Activated CD4-positive, CD25-positive, alpha-beta regulatory T cell (primary cell): Measurements from ENCODE around the gene IRF6.

ENCODE experiments used
- DNase-seq, 4 experiments: peaks; one replicate each; lab custom pipeline; 2025; lab: John Stamatoyannopoulos, UW

IRF6 gene

GRCh38 chr1:209759829-209760359 lies 46.0 kb downstream of the IRF6 start:
- DNase-seq = no peak

DNA sequence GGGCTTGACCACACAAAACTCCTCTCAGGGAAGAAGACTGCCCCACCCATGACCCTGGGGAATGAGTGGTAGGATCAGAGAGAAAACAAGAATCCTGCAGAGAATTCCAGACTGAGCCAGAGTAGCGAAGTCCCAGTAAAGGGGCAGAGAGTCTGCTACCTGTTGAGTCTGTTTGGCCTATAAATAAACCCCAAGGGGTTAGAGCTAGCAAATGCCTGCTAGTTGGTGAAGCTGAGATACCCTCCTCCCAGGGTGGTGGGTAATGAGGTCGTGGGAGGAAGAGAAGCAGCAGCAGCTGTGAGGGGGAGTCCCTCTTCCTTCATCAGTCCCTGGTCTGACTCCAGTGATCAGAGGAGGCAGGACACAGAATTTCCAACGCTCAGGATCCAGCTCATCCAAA lies 47.5 kb downstream of the IRF6 start:
- DNase-seq = no peak

GRCh38 chr1:209756615-209757445 lies 49.1 kb downstream of the IRF6 start:
- DNase-seq = no peak

DNA sequence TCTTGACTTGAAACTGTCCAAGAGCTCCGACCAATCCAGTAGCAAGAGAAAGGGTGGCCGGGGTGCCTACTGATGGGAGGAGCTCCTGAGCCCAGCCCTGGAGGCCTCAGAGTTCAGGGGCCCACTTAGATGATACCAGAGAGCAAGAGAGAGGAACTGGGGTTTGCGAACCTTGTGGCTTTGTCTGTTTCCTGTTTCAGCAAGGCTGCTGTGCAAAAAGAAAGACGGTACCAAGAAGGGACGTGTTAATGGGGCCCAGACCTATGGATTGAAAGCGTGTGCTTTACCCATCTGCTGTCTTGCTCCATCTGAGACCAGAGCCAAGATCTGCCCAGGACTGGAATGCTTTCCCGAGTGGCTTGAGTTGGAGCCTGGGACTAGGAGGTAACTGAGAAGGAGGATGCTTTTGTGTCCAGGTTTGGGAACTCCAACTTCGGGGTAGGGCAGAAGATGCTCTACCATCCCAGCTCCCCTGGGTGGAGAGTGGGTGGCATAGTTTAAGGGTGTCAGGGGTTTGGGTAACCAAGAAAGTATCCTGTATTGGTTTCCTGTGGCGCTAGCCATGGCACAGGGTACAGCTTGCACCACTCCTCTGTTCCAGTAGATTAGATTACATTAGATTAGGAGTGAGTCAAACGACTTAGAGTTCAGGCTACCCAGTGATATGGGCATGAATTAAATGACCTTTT lies 49.9 kb downstream of the IRF6 start, which contains the start of gene TRAF3IP3:
Gene TRAF3IP3, plus strand, starts transcription at position 128 of the 689 bp plus-strand sequence. CDS start 3,987 bp downstream, outside the sequence.
- DNase-seq = peak; percentile 23 to 59 (median 56)

GRCh38 chr1:209755256-209755655 lies 50.7 kb downstream of the IRF6 start:
- DNase-seq = no peak

DNA sequence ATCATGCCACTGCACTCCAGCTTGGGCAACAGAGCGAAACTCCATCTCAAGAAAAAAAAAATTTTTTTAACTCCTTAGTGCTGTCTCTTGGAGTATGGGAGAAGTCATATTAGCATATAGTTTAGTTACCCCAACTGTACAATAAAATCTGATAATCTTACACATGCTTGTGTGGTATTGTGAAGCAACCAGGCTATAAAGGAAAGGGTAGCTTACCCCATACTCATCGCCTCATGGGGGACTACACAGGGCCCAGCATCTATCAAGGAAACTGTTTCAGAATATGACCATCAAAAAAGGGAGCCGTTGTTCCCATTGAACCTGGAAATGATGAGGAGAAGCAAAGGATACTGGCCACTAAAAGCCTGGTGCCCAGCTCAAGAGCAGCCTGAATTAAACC lies 53.1 kb downstream of the IRF6 start:
- DNase-seq = no peak

GRCh38 chr1:209751627-209752231 lies 54.2 kb downstream of the IRF6 start:
- DNase-seq = no peak

DNA sequence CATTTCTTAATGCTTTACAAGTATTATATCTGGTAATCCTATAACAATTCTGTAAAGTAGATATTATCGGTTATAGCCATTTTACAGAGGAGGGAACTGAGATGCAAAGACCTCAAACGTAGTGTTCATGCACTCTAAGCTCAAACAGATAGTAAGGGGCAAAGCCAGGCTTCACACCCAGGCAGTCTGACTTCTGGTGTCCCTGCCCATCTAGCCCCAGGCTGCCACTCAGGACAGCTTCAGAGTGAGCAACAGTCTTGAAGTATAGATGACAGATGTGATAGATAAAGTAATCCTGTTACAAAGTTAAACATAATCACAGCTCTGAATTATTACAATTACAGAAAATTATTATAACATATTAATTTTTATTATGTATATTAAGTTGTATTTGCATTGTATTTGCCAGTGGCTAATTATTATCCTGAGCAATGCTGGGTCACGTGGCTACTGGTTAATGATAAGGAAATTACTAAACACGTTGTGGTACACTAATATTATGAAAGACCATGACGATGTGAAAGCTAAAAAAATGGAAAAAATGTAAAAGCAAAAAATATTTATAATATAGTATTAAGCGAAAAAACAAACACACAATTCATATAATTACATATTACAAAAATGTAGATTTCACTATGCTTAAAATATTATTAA lies 56.1 kb downstream of the IRF6 start:
- DNase-seq = no peak

- no peak for DNase-seq
Measured at GRCh38 chr1:209749205-209749604, 56.7 kb downstream of the IRF6 start.

- DNase-seq = no peak
Measured at GRCh38 chr1:209748620-209749019, 57.3 kb downstream of the IRF6 start.

- peak; percentile 61 to 79 (median 67) for DNase-seq
Measured at GRCh38 chr1:209747580-209748262, 58.2 kb downstream of the IRF6 start.

DNA sequence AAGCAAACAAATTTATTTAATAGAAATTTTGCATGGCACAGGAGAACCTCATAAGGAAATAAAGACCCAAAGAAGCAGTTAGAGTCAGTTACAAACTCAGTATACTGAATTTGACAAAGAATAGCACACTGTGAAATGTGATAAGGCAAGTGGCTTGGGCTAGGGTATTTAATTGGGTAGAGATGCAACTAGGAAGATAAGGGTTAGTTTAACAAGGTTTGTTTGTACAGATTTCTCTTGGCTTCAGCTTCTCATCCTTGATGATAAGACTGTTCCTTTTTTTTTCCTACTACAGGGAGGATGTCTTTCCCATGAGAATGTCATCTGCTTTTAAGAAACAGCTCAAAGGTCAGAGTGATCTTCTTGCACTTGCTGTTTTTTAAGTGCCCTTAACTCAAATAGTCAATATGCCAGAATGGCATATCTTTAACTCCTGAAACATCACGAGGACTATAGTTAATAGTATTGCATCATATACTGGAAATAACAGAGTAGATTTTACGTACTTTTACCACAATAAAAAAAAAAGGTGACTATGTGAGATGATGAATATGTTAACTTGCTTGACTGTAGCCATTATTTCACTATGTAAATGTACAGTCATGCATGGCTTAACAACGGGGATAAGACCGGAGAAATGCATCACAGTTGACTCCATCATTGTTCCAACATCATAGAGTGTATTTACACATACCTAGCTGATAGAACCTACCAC lies 59.3 kb downstream of the IRF6 start:
- no peak for DNase-seq

DNA sequence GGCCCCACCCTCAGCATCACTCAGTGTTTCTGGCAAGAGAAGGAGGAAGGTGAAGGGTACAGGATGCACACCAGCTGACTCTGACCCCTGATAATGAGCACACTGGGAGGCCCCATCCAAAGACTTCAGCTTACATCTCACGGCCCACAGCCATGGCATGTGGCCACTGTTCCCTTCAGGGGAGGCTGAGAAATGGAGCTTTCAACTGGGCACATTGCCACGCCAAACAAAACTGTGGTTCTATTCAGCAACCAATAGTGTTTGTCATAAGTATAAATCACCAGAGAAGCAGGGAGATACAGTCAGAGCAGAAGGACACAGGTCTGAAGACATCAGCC lies 62.8 kb downstream of the IRF6 start:
- no peak for DNase-seq

DNA sequence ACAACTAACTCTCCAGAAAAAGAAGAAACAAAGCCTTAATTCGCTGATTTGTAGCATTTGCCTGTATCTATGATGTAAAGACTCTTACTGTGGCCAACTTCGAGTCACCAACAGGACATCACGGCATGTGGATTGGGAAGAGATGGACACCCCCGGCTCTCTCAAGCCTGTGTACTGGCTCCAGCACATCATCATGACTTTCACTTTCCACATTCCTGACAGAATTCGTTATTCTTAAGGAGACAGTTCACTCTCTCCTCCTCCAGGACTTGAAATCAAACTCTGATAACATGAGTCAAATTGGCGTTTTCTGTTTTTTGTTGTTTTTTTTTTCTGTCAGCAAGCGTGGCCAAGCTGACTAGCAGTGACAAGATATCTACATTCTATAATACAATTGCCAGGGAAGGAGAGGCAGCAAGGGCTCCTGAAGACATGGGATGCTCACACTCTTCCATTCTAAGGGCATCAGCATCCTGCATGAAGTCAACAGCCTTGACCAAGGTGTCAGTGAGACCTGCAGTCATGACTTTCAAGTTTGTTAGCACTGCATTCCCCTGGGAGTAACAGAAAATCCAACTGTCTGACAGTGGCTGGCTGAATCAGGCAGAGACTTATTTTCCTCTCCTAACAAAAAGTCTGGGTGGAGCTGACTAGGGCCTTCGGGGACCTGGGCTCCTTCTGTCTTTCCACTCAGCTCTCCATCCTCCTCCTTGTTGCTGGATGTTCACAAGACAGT lies 63.4 kb downstream of the IRF6 start:
- DNase-seq = no peak

DNA sequence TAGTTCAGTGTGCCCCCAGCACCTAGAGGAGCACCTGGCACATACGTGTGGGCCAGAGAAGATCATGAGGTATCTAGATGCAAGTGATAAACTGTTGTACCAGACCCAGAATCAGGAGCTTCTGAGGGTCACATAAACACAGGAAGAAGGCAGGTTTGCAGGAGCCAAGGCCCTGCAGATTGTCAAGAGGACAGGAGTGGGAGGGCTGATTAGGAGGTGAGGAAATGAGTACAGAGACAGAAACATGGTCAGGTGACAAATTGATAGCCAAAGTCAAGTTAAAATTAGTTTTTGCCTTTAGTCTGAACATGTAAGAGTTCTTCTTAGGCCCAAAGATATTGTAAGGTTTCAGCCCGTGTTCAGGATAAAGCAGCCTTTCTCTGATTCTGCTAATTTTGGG lies 64.1 kb downstream of the IRF6 start:
- DNase-seq = no peak

DNA sequence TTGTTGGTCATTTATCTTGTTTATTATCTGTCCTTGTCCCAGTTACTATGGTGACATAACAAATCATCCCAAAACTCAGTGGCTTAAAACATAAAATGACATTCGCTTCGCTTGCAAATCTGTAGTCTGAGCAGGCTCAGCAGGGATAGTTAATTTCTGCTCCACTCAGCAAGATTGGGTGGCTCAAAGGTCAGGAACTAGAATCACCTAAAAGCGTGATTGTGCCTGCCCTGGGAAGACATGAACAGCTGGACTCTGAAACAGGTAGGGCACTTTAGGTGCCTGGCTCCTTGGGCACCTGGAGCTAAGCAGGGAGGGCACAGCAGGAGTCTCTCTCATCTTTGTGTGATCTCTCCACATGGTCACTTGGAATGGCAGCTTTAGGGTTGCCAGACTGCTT lies 64.7 kb downstream of the IRF6 start:
- DNase-seq = no peak

DNA sequence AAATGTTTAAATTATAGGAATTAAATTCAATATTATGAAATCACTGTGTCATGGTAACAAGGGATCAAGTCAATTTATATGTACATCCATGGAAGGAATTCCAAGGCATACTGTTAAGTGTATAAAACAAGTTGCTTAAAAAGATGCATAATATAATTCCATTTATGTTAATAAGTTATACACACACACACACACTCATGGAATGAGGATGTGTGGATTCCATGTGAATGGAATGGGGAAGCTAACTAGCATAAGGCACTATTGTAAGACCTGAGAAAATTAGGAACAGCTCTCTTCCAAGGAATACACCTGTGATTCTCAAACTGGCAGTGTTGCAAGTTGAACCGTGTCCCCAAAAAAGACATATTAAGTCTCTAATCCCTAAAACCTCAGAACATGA lies 67.7 kb downstream of the IRF6 start:
- no peak for DNase-seq

DNA sequence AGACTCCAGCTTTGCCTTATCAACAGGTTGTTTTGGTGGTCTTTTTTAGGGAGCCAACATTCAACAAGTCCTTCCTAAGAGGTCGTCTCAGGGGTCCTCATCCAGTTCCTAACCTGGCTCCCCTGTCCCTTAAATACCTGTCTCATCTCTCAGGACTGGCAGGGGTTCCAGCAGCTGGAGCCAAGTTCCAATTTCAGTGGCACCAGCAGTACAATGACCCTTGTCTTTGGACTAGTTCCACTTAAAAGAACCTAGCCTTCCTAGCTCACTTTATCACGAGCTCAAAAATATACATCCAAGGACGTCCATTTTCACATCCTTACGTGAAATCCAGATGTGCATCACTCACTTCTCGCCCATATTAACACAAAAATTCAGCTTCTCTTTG lies 68.8 kb downstream of the IRF6 start:
- DNase-seq = no peak

DNA sequence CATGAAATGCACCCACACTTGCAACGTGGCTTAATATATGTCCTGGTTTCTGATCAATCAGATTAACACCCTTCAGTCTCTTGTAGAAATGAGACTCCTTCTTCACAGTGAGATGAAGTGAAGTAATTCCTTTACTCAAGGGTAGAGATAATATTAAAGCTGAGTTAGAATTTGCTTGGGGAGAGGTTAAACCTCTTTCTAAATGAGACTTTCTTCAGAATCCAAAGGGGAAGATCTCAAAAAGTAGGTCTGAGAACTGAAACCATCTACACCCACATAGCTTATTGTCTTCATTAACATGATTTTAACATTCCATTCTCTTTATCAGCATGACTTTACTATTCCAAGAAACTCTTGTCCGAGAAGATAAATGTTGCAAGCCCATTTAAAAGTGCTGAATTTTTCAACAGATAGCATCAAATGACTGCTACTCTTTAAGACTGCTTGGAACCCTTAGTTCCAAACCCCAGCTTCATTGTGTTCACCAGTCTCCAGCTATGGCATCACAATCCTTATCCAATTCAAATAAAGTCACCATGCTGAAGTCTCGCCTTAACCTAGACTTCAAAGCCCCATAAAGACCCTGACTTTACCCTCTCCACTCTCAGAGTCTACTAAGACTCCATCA lies 69.3 kb downstream of the IRF6 start:
- DNase-seq = no peak
